CD14-positive monocyte (primary cell): ENCODE results near the gene DHCR24. TPM values are rescaled to one million over a fixed set of nuclear protein-coding genes. Genes with fewer than 3 reads are reported as not detected.

Experiments
- DNase-seq, 3 donors: peaks; one replicate each; pipeline ENCODE4 v3.0.0-alpha.2; 2011 to 2022
- H2AFZ ChIP-seq: 2 replicates; pipeline ENCODE4 v1.6.0; 2012; ENCODE audit warnings: mild to moderate bottlenecking, low read depth, low read length, inconsistent platforms; ENCODE audit not compliant: insufficient read depth, poor library complexity, severe bottlenecking
- H3K27ac ChIP-seq, 2 donors: 1 replicate in 1 of 2; 2 replicates in 1 of 2; pipeline ENCODE4 v1.5.1; 2012 to 2013; ENCODE audit warnings: low read length in 2 of 2, control low read depth in 1 of 2, inconsistent platforms in 1 of 2, low read depth in 1 of 2, mild to moderate bottlenecking in 1 of 2
- H3K27me3 ChIP-seq, 2 donors: one replicate each; pipeline versions ENCODE4 v1.6.0 to v1.6.1; 2011 to 2013; ENCODE audit warnings: low read length in 2 of 2; ENCODE audit not compliant: control insufficient read depth in 2 of 2, insufficient read depth in 2 of 2
- H3K36me3 ChIP-seq, 2 donors: replicated peaks in 1 of 2; 1 replicate in 1 of 2; 2 replicates in 1 of 2; pipeline versions ENCODE4 v1.5.1 to v1.6.1; 2012 to 2013; ENCODE audit warnings: low read length in 2 of 2, control low read depth in 1 of 2, inconsistent platforms in 1 of 2, mild to moderate bottlenecking in 1 of 2; ENCODE audit not compliant: insufficient read depth in 2 of 2, control insufficient read depth in 1 of 2
- H3K4me1 ChIP-seq, 2 donors: 1 replicate in 1 of 2; 2 replicates in 1 of 2; pipeline versions ENCODE4 v1.5.1 to v1.6.1; 2012 to 2013; ENCODE audit warnings: low read length in 2 of 2, control low read depth in 1 of 2, inconsistent platforms in 1 of 2, mild to moderate bottlenecking in 1 of 2, moderate library complexity in 1 of 2; ENCODE audit not compliant: insufficient read depth in 2 of 2, control insufficient read depth in 1 of 2
- H3K4me2 ChIP-seq: replicated peaks from 2 replicates; pipeline ENCODE3; 2012; ENCODE audit warnings: low read length, moderate library complexity, mild to moderate bottlenecking; ENCODE audit not compliant: poor library complexity, severe bottlenecking; ENCODE audit errors: extremely low read depth
- H3K4me3 ChIP-seq, 3 experiments: fragments of 200-600 bp in 1 of 3; sonication (generic) in 1 of 3; replicated peaks in 1 of 3; 1 replicate in 2 of 3; 2 replicates in 1 of 3; pipeline ENCODE4 v1.5.1; 2011 to 2013; ENCODE audit warnings: low read length in 3 of 3, mild to moderate bottlenecking in 3 of 3, control low read depth in 2 of 3, low read depth in 2 of 3, inconsistent platforms in 1 of 3, moderate library complexity in 1 of 3
- H3K79me2 ChIP-seq: 2 replicates; pipeline ENCODE4 v1.6.0; 2012; ENCODE audit warnings: mild to moderate bottlenecking, control low read depth, inconsistent platforms, low read length, moderate library complexity; ENCODE audit not compliant: insufficient read depth
- H3K9ac ChIP-seq: 2 replicates; pipeline ENCODE4 v1.6.0; 2017; ENCODE audit warnings: low read length, mild to moderate bottlenecking; ENCODE audit not compliant: insufficient read depth, poor library complexity, severe bottlenecking
- H3K9me3 ChIP-seq, 2 donors: replicated peaks in 1 of 2; 1 replicate in 1 of 2; 2 replicates in 1 of 2; pipeline versions ENCODE4 v1.5.1 to v1.6.1; 2012 to 2013; ENCODE audit warnings: low read length in 2 of 2, control low read depth in 1 of 2; ENCODE audit not compliant: control insufficient read depth in 1 of 2, insufficient read depth in 1 of 2
- H4K20me1 ChIP-seq: 2 replicates; pipeline ENCODE4 v1.6.0; 2012; ENCODE audit warnings: mild to moderate bottlenecking, low read length, control low read depth, moderate library complexity; ENCODE audit not compliant: insufficient read depth
- H3K27ac Mint-ChIP-seq, 7 donors: one replicate each; pipeline ENCODE4 v1.8.0; 2020; ENCODE audit warnings: mild to moderate bottlenecking in 7 of 7, mixed read lengths in 7 of 7, moderate library complexity in 6 of 7, inconsistent platforms in 2 of 7
- H3K27me3 Mint-ChIP-seq, 3 donors: one replicate each; pipeline ENCODE4 v1.8.0; 2021 to 2022; ENCODE audit warnings: low read depth in 3 of 3, mild to moderate bottlenecking in 3 of 3, mixed read lengths in 3 of 3, moderate library complexity in 3 of 3, inconsistent platforms in 1 of 3
- H3K36me3 Mint-ChIP-seq, 2 donors: one replicate each; pipeline ENCODE4 v1.8.0; 2020; ENCODE audit warnings: mixed read lengths in 2 of 2, inconsistent platforms in 1 of 2, mild to moderate bottlenecking in 1 of 2
- H3K4me1 Mint-ChIP-seq: one replicate; pipeline ENCODE4 v1.8.0; 2020; ENCODE audit warnings: mild to moderate bottlenecking, mixed read lengths
- H3K4me3 Mint-ChIP-seq, 2 donors: one replicate each; pipeline ENCODE4 v1.8.0; 2020; ENCODE audit warnings: mild to moderate bottlenecking in 2 of 2, mixed read lengths in 2 of 2, moderate library complexity in 1 of 2
- H3K9me3 Mint-ChIP-seq, 7 donors: one replicate each; pipeline ENCODE4 v1.8.0; 2020 to 2022; ENCODE audit warnings: mixed read lengths in 7 of 7, mild to moderate bottlenecking in 6 of 7, moderate library complexity in 6 of 7, inconsistent platforms in 2 of 7
- WGBS: methylation state at CpG from one replicate; pipeline ENCODE4 v1.1.5; 2013; ENCODE audit warnings: missing lambda C conversion rate; ENCODE audit not compliant: insufficient coverage; 5-methylcytosine and 5-hydroxymethylcytosine counted together
- intact Hi-C, 2 donors: fragments of 100-400 bp; cut with micrococcal nuclease; formaldehyde crosslinking; loops; one replicate each; pipeline versions ENCODE4 v1.15.0 to v1.15.1; 2023
- polyA plus RNA-seq, 3 donors: library from polyadenylated mRNA; depleted of rRNA in 1 of 3; unstranded in 2 of 3; stranded (reverse) in 1 of 3; fragments of 300-500 nt in 2 of 3; fragments of >200 nt in 1 of 3; fragmentation: Illumina TruSeq in 2 of 3; gene quantifications; 1 replicate in 2 of 3; 2 replicates in 1 of 3; pipeline ENCODE4 v1.2.3, GENCODE V29; 2012 to 2021
- TF ChIP-seq, protein P1 (sequence below): fragments of 200-600 bp; IDR thresholded peaks from one replicate; pipeline ENCODE4 v1.8.0; 2022; ENCODE audit warnings: antibody characterized with exemption, mild to moderate bottlenecking

DHCR24 gene
- polyA plus RNA-seq, 3 donors: 0.48 to 3.5 (median 3.0) TPM

DNA sequence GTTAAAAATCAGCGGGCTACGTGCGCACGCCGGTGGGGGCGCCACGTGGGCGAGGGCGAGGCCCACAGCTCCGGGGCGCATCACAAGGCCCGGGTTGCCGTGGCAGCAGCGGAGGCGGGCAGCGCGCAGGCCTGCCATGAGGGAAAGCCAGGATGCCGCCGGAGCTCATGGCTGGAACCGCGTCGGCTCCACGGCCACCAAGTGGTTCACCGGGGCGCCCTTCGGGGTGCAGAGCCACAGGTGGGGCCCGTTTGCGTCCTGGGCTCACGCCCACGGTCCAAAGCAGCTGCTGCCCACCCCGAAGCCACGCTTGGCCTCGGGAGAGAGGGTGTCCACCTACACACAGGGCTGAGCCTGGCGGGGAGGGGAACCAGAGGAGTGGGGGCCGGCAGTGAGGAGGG lies 81.0 kb downstream of the DHCR24 start:
- no peak overlapping the region for H3K4me3 Mint-ChIP-seq
- TF ChIP-seq, protein P1, sequence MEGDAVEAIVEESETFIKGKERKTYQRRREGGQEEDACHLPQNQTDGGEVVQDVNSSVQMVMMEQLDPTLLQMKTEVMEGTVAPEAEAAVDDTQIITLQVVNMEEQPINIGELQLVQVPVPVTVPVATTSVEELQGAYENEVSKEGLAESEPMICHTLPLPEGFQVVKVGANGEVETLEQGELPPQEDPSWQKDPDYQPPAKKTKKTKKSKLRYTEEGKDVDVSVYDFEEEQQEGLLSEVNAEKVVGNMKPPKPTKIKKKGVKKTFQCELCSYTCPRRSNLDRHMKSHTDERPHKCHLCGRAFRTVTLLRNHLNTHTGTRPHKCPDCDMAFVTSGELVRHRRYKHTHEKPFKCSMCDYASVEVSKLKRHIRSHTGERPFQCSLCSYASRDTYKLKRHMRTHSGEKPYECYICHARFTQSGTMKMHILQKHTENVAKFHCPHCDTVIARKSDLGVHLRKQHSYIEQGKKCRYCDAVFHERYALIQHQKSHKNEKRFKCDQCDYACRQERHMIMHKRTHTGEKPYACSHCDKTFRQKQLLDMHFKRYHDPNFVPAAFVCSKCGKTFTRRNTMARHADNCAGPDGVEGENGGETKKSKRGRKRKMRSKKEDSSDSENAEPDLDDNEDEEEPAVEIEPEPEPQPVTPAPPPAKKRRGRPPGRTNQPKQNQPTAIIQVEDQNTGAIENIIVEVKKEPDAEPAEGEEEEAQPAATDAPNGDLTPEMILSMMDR: no peak
- no peaks in the 10 kb centered on the region for H3K36me3 Mint-ChIP-seq
- Histone ChIP-seq H3K27me3 (peaks cover 5 to 11% of the 10 kb centered on the region in 2 donors), H2AFZ (no peak overlapping the region), H4K20me1 (no peaks in the 10 kb centered on the region), H3K27ac (no peak overlapping the region), H3K36me3 (no peaks in the 10 kb centered on the region), H3K4me1 (peaks cover 8 to 35% of the 10 kb centered on the region in 2 donors), H3K9me3 (no peaks in the 10 kb centered on the region), H3K4me2 (no peak overlapping the region), H3K79me2 (no peaks in the 10 kb centered on the region), H3K9ac (no peak overlapping the region), H3K4me3 (no peak overlapping the region)
- peaks cover 13 to 18% (median 13%) of the 10 kb centered on the region in 3 donors for H3K27me3 Mint-ChIP-seq
- 92% methylated on average over 32 of the region's 35 CpGs for WGBS
- no peak for DNase-seq
- H3K27ac Mint-ChIP-seq: no peak overlapping the region
- peaks cover 0 to 2% (median 0%) of the 10 kb centered on the region in 7 donors for H3K9me3 Mint-ChIP-seq
- intact Hi-C loops: loop anchor here (5.0 kb wide), 1 partner anchor 134 kb away; no protein-coding TSS in a partner anchor
- peaks cover 27% of the 10 kb centered on the region for H3K4me1 Mint-ChIP-seq

DNA sequence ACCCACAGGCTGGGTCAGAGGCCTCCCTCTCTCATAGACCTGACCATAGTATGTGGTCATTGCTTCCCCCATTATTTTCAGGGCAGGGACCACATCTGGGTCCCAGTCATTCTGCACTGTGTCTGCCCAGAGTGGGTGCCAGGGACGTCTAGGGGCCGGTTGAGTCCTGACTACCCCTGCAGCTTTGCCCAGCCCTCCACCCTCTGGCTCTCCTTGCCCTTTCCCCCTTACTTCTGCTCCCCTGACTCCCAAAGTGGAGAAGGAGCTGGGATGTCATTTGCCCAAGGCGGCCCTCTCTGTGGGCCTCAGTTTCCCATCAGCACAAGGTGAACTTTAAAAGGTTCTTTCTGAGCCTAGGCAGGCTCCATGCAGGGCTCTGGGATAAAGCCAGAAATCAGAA lies 81.5 kb downstream of the DHCR24 start:
- Histone ChIP-seq H3K9ac (no peak overlapping the region), H3K27me3 (peaks cover 5 to 15% of the 10 kb centered on the region in 2 donors), H3K4me2 (no peak overlapping the region), H3K36me3 (no peaks in the 10 kb centered on the region), H4K20me1 (no peaks in the 10 kb centered on the region), H2AFZ (no peak overlapping the region), H3K9me3 (no peaks in the 10 kb centered on the region), H3K4me1 (peaks cover 10 to 41% of the 10 kb centered on the region in 2 donors), H3K79me2 (no peaks in the 10 kb centered on the region), H3K4me3 (no peak overlapping the region), H3K27ac (no peak overlapping the region)
- no peak for DNase-seq
- no CpG with 5 or more reads among the region's 3 CpGs for WGBS
- Mint-ChIP-seq H3K9me3 (peaks cover 0 to 2% (median 0%) of the 10 kb centered on the region in 7 donors), H3K4me3 (no peak overlapping the region), H3K4me1 (peaks cover 27% of the 10 kb centered on the region), H3K36me3 (no peaks in the 10 kb centered on the region), H3K27ac (no peak overlapping the region), H3K27me3 (peaks cover 17 to 23% (median 17%) of the 10 kb centered on the region in 3 donors)
- TF ChIP-seq, protein P1: no peak
- intact Hi-C loops: loop anchor here (5.0 kb wide), 1 partner anchor 133 kb away; no protein-coding TSS in a partner anchor
